GM21737 (cell line): ENCODE measurements around the gene LRRC25.
"Not testable (repeated sequence)": the region's sequence is repeated elsewhere in the genome, so short reads cannot be mapped to it uniquely, and the experiment has no call there.

Experiments
- ATAC-seq: cut with Tn5 transposase; IDR thresholded peaks from one replicate; pipeline ENCODE4 v1.9.1; 2021; ENCODE audit warnings: mild to moderate bottlenecking, moderate library complexity; ENCODE audit not compliant: unreplicated experiment

Gene LRRC25

DNA sequence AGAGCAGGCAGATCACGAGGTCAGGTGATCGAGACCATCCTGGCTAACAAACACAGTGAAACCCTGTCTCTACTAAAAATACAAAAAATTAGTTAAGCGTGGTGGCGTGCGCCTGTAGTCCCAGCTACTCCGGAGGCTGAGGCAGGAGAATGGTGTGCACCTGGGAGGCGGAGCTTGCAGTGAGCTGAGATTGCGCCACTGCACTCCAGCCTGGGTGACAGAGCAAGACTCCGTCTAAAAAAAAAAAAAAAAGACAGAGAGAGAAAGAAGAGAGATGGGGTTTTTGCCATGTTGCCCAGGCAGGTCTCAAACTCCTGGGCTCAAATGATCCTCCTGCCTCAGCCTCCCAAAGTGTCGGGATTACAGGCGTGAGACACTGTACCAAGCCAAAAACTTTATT, 8.3 kb upstream of the LRRC25 start:
- ATAC-seq = not testable (repeated sequence)

DNA sequence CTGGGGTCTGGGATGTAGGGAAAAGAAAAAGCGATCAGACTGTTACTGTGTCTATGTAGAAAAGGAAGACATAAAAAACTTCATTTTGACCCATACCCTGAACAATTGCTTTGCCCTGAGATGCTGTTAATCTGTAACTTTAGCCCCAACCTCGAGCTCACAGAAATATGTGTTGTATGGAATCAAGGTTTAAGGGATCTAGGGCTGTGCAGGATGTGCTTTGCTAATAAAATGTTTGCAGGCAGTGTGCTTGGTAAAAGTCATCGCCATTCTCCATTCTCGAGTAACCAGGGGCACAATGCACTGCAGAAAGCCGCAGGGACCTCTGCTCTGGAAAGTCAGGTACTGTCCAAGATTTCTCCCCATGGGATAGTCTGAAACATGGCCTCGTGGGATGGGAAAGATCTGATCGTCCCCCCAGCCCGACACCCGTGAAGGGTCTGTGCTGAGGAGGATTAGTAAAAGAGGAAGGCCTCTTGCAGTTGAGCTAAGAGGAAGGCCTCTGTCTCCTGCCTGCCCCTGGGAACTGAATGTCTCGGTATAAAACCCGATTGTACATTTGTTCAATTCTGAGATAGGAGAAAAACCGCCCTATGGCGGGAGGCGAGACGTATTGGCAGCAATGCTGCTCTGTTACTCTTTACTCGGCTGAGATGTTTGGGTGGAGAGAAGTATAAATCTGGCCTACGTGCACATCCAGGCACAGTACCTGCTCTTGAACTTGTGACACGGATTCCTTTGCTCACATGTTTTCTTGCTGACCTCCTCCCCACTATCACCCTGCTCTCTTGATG, 5.2 kb upstream of the LRRC25 start:
- not testable (repeated sequence) for ATAC-seq

DNA sequence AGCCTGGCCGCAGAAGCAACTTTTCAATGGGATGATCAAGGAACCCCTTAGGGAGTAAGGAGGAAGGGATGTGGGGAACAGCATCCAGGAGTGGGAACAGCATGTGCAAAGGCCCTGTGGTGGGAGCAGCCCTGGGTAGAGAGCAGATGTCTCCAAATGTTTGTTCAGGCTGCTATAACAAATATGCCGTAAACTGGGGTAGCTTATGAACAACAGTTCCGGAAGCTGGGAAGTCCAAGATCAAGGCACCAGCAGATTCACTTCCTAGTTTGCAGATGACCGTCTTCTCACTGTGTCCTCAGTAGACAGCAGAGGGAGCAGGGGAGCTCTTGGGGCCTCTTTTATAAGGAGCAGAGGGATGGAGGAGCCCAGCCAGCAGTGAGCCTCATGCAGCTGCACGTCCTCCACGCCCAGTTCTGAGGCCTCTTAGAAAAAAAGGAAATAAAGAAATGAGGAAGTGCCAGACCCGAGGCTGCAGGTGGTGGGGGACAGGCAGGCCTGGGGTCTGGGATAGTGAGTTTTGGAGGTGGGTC, 4.2 kb upstream of the LRRC25 start:
- ATAC-seq = no peak

DNA sequence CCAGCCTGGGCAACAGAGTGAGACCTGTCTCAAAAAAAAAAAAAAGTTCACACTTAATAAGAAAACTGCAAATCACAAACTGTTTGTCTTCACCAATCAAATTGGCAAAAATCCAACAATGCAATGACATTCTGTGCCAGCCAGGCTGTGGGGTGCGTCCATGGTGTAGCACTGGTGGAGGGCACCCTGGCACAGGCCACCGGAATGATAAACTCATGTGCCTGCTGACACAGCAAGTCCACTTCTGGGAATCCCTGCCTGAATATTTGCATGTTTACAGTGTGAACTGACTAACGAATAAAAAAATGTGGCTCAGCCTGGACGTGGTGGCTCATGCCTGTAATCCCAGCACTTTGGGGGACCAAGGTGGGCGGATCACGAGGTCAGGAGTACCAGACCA, 1.6 kb upstream of the LRRC25 start:
- no peak for ATAC-seq

DNA sequence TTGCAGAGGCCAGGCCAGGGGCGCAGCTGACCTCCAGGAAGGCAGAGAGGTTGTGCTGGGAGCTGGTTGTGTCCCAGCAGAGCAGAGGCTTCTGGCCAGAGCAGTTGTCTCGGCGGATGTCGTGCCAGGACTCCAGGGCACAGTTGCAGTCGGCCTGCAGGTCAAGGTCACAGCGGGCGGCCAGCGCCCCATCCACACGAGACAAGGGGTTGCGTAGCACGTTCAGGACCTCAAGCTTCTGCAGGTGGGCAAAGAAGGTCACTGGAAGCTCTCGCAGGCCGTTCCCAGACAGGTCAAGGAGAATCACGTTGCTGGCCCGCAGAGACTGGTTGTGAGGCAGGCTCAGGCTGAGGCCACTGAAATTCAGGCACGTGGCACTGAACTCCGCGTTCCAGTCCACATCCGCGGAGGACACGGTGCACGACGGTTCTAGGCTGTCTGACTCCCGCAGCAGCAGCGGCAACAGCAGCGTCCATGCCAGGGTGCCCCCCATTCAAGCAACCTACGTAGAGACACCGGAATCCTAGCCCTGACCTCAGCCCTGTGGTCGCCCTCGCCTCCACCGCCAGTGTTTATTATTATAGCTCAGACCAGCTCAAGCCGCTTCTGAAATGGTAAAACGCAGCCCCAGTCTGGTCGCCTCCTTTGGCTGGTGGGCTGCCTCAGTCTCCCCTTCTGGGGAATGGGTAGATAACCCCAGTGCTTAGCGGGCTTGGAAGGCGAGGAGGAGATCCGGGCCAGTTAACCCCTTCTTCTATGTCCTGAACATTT, 766 bp downstream of the LRRC25 start:
- ATAC-seq = no peak

DNA sequence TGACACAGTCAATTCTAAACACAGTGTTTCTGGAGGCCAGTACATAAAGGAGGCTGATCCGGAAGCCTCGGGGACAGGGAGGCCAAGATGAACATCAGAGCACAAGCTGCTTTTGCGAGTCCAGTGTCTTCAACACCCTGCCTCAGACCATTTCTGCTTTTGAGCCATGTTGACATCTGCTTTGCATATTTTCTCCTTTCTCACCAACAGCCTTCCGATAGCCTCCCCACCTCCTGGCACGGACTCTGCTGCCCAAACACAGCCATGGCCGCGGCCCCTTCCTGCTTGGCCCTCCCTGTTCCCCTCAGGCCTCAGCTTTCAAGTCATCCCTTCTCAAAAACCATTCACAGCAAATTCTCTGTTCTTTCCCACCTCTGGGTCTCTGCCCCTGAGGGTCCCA, 3.6 kb downstream of the LRRC25 start:
- no peak for ATAC-seq

DNA sequence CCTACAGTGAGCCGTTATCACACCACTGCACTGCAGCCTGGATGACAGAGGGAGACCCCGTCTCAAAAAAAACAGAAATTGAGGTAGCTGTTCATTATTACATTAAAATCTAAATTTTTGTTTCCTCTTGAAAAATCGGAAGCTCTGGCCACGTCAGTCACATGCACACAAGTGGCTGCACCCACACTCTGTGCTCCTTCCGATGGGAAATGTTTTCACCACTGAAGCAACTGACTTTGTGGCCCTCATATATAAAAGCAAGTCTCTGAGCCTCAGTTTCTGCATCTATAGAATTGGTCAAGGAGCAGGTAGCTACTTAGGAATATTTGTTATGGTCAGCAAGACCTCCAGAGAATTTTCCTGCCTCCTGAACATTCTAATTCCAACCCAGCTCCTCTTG, 4.5 kb downstream of the LRRC25 start:
- no peak for ATAC-seq

DNA sequence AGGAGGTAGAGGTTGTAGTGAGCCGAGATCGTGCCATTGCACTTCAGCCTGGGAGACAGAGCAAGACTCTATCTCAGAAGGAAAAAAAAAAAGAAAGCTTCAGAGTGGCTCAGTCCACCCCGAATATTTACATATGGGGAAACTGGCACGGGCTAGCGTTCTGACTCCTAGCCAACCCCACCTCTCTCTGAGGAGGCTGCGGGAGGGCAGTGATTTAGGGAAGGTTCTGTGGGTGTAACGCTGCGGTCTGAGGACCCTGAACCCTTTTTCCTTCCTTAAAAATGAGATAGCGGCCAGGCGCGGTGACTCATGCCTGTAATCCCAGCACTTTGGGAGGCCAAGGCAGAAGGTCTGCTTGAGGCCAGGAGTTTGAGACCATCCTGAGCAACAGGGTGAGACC, 5.0 kb downstream of the LRRC25 start:
- no peak for ATAC-seq

DNA sequence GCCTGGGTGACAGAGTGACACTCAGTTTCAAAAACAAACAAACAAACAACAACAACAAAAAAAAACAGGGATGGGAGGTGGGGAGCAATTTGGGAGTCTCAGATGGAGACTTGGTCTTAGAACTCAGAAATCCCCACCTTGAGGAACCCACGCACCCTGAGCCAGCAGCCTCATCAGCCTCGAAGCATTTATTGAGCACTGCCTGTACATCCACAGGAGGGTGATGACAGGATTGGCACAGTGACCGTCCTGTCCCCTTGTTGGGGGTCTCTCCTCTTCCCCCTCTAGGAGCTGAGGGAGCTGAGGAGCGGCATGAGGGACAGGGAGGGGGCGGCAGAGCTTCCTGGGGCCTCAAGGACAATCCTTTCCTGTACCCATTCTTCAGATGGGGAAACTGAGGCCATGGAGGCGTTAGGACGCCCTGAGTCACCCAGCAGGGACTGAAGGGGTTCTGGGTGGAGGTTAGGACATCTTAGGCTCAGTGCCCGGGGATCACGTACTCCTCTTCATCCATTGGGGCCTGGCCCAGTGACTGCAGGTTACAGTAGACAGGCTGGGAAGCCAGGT, 5.8 kb downstream of the LRRC25 start:
- no peak for ATAC-seq

DNA sequence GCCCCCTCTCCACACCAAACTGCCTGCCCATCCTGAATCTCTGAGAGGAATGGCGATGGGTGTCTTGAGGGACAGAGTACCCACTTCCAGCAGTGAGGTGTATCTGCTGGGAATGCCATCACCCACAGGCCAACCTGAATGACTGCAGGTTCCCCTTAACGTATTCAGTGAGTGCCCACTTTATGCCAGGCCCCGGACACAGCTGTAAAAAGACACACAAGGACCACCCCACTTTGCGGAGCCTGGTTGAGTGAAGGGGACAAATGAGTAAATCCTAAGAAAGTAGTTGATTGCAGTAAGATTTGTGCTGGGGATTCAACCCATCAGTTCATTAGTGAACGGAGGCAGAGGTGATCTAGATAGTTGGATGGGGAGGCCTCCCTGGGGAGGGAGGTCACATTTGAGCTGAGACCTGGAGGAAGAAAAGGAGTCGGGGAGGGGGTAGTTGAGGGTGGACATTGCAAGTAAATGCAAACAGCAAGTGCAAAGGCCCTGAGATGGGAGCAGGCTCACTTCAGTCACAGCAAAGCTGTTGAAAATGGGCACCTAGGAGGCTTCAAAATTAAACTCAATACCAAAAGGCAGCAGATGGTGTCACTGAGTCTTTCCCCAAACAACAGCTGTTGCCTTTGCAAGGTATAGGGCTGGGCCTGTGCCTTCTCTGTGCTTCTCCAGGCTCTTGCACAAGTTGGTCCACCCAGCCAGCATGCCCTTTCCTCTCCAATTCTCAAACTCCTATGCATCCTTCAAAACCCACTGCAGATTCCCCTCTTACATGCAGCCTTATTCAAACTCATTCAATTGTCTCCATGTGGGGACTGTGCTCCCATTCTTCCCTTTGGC, 7.1 kb downstream of the LRRC25 start:
- no peak for ATAC-seq

DNA sequence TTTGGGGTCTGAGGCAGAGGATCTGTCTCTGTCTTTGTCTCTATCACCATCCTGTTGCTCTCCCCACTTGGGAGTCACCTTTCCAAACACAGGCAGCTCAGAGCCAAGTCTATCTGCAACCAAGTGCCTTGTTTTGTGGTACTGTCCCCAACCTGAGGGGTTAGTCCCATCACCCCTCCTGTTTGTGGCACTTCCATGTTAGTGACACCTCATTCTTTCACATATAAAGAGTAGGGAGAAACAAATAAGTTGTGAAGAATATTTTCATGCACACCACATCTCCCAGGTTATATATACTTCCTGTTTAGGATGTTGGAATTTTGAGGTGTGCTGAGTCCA, 7.7 kb downstream of the LRRC25 start:
- ATAC-seq = no peak

DNA sequence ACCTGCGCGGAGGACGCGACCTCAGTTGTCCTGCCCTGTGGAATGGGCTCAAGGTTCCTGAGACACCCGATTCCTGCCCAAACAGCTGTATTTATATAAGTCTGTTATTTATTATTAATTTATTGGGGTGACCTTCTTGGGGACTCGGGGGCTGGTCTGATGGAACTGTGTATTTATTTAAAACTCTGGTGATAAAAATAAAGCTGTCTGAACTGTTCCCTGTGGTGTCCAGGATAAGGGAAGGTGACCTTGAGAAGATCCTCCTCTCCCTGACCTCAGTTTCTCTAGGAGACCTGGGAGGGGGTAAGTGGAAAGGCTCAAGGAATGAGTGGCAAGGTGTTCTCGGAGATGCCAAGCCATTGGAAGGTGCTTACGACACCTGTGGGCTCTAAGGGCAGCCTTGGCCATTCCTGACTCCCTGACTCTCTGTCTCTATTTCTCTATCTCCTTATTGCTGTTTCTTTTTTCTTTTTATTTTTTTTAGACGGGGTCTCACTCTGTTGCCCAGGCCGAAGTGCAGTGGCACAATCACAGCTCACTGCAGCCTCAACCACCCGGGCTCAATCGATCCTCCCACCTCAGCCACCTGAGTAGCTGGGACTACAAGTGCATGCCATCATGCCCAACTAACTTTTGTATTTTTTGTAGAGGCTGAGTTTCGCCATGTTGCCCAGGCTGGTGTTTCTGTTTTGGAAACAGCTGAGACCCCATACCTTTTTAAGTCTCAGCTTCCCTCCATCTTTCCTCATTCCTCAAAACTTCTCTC, 8.3 kb downstream of the LRRC25 start:
- no peak for ATAC-seq

DNA sequence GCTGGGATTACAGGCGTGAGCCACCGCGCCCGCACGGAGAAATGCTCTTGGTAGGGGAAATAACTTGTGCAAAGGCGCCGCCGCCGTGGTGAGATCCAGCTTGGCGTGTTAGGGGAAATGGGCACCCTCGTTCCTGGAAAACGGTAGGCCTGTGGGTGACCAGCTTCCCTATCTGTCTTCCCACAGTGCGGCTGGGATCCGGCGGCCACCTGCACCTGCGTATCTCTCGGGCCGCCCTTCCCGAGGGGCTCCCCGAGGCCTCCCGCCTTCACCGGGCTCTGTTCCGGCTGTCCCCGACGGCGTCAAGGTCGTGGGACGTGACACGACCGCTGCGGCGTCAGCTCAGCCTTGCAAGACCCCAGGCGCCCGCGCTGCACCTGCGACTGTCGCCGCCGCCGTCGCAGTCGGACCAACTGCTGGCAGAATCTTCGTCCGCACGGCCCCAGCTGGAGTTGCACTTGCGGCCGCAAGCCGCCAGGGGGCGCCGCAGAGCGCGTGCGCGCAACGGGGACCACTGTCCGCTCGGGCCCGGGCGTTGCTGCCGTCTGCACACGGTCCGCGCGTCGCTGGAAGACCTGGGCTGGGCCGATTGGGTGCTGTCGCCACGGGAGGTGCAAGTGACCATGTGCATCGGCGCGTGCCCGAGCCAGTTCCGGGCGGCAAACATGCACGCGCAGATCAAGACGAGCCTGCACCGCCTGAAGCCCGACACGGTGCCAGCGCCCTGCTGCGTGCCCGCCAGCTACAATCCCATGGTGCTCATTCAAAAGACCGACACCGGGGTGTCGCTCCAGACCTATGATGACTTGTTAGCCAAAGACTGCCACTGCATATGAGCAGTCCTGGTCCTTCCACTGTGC, 9.1 kb downstream of the LRRC25 start:
- peak; percentile 77 for ATAC-seq

DNA sequence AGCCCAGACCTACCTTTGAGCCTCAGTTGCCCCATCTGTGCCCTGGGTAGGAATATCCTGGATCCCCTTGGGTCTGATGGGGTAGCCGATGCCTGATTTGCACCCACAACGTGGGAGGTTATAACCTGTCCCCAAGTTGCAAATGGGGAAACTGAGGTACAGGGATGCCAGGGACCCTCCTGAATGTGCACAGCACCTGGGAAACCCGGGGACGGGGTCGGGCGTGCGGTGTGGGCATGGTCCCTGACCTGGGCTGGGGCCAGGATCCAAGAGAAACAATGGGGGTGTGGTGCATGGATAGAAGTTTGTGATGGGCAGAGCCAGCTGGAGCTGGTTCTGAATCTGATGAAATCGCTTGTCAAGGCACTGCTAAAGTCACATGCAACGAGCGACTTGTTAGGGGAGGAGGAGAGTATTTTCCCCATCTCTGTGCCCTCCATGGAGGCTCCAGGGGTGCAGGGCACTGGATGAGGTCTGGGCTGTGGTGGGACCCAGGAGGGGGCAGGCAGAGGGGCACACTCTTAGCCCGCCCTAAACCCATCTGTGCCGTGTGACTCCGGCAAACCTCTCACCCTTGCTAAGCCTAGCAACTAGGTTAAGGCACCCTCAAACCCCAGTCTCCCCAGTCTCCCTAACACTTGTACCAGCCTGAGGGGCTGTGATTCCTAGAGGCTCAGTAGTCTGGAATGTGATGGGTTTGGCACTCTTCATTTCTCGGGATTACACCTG, 10.7 kb downstream of the LRRC25 start:
- no peak for ATAC-seq

DNA sequence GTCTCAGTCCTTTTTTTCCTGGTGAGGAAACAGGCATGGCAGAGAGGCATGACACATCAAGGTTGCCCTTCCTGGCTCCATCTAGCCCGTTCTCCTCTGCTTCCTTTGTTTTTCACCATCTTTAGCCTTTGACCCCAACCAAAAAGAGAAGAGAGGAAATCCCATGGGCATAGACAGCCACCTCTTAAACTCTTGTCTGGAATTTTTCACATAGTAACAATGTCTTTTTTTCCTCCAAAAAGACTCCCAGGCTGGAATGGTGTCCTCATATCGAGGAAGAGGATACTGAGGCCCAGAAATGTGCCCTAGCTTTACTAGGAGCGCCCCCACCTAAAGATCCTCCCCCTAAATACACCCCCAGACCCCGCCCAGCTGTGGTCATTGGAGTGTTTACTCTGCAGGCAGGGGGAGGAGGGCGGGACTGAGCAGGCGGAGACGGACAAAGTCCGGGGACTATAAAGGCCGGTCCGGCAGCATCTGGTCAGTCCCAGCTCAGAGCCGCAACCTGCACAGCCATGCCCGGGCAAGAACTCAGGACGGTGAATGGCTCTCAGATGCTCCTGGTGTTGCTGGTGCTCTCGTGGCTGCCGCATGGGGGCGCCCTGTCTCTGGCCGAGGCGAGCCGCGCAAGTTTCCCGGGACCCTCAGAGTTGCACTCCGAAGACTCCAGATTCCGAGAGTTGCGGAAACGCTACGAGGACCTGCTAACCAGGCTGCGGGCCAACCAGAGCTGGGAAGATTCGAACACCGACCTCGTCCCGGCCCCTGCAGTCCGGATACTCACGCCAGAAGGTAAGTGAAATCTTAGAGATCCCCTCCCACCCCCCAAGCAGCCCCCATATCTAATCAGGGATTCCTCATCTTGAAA, 11.5 kb downstream of the LRRC25 start, which contains the start of gene GDF15:
Gene GDF15 (plus strand): TSS at position 484 of the 868 bp plus-strand sequence. CDS start 32 bp downstream, at position 516.
- no peak for ATAC-seq

DNA sequence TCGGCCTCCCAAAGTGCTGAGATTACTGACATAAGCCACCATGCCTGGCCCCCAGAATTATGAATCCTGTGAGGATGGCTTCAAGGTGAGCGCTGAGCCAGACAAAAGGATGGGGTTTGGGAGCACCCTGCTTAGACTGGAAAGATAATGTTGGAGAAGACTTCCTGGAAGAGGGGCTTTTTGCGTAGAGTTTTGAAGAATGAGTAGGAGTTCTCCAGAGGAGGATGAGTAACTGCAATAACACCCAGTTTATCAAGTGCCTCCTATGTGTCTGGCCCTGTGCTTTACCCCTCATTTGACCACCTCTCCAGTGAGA, 12.1 kb downstream of the LRRC25 start:
- ATAC-seq = no peak

DNA sequence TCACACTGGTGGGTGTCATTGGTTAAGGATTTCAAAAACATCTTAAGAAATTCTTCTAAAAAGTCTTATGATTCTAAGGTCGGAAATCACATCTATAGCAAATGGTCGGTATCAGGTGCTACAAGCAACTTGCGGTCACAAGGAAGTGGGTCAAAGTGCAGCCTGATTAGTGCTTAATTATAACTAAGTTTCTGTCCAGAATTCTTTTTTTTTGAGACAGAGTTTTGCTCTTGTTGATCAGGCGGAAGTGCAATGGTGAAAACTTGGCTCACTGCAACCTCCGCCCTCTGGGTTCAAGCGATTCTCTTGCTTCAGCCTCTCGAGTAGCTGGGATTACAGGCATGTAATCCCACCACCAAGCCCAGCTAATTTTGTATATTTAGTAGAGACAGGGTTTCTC, 12.6 kb downstream of the LRRC25 start:
- no peak for ATAC-seq

DNA sequence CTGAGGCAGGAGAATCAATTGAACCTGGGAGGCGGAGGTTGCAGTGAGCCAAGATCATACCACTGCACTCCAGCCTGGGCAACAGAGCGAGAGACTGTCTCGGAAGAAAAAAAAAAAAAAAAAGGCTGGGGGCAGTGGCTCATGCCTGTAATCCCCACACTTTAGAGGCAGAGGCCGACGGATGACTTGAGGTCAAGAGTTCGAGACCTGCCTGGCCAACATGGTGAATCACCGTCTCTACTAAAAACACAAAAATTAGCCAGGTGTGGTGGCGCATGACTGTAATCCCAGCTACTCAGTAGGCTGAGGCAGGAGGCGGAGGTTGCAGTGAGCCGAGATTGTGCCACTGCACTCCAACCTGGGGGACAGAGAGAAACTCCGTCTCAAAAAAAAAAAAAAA, 13.8 kb downstream of the LRRC25 start:
- ATAC-seq = not testable (repeated sequence)
